Spleen (tissue), 11 donors: ENCODE measurements around the gene TBPL1. TPM values are rescaled to one million over a fixed set of nuclear protein-coding genes. Genes with fewer than 3 reads are reported as not detected.

Source experiments
- DNase-seq: peaks from one replicate; pipeline ENCODE4 v3.0.0-alpha.2; 2020
- H3K27ac ChIP-seq, 8 donors: fragments of 200-600 bp; sonication (generic) in 7 of 8; 1 replicate in 4 of 8; 2 replicates in 4 of 8; pipeline versions ENCODE4 v1.5.0 to v1.8.0; 2016 to 2021; ENCODE audit warnings: inconsistent platforms in 4 of 8, mild to moderate bottlenecking in 4 of 8, moderate library complexity in 1 of 8
- H3K27me3 ChIP-seq, 7 donors: fragments of 200-600 bp; sonication (generic) in 6 of 7; replicated peaks in 1 of 7; 1 replicate in 4 of 7; 2 replicates in 3 of 7; pipeline versions ENCODE4 v1.5.0 to v1.8.0; 2016 to 2021; ENCODE audit warnings: inconsistent platforms in 3 of 7, mild to moderate bottlenecking in 1 of 7
- H3K36me3 ChIP-seq, 6 donors: fragments of 200-600 bp; sonication (generic) in 5 of 6; 1 replicate in 4 of 6; 2 replicates in 2 of 6; pipeline versions ENCODE4 v1.5.0 to v1.8.0; 2016 to 2021; ENCODE audit warnings: inconsistent platforms in 2 of 6
- H3K4me1 ChIP-seq, 6 donors: fragments of 200-600 bp; sonication (generic) in 5 of 6; 1 replicate in 3 of 6; 2 replicates in 3 of 6; pipeline versions ENCODE4 v1.5.0 to v1.8.0; 2016 to 2021; ENCODE audit warnings: inconsistent platforms in 3 of 6
- H3K4me3 ChIP-seq, 8 donors: fragments of 200-600 bp; sonication (generic) in 7 of 8; 1 replicate in 4 of 8; 2 replicates in 4 of 8; pipeline versions ENCODE4 v1.5.0 to v1.8.0; 2016 to 2021; ENCODE audit warnings: inconsistent platforms in 4 of 8, mild to moderate bottlenecking in 4 of 8, moderate library complexity in 2 of 8
- H3K9me3 ChIP-seq, 8 donors: fragments of 200-600 bp; sonication (generic) in 7 of 8; 1 replicate in 4 of 8; 2 replicates in 4 of 8; pipeline versions ENCODE4 v1.5.0 to v1.8.0; 2016 to 2021; ENCODE audit warnings: inconsistent platforms in 4 of 8
- POLR2A ChIP-seq, 3 donors: fragments of 450-650 bp; IDR thresholded peaks; one replicate each; pipeline ENCODE4 v1.5.1; 2017; ENCODE audit warnings: antibody characterized with exemption in 3 of 3, mild to moderate bottlenecking in 1 of 3
- POLR2AphosphoS5 ChIP-seq, 3 donors: sonication (generic); formaldehyde crosslinking; IDR thresholded peaks; one replicate each; pipeline ENCODE4 v1.5.1; 2017; ENCODE audit warnings: antibody characterized with exemption in 3 of 3
- WGBS, 5 donors: extraction: QIAGEN DNeasy Blood & Tissue Kit in 3 of 5; methylation state at CpG; one replicate each; pipeline versions ENCODE4 v1.1.5 to v1.1.7; 2013 to 2018; 5-methylcytosine and 5-hydroxymethylcytosine counted together
- intact Hi-C: fragments of 100-400 bp; cut with DNase I; formaldehyde crosslinking; loops from one replicate; pipeline ENCODE4 v1.15.0; 2023; ENCODE audit warnings: low total_unique reads
- polyA plus RNA-seq, 3 donors: library from polyadenylated mRNA; stranded (reverse); fragments of 200-250 nt; gene quantifications; one replicate each; pipeline ENCODE4 v1.2.1, GENCODE V29; 2013
- total RNA-seq, 7 donors: library from RNA; depleted of rRNA in 3 of 7; stranded (reverse); fragments of >200 nt in 3 of 7; fragmentation: NEBNext Ultra II Directional in 4 of 7; extraction: Animal tissue kit (Norgen Biotek cat#: 25700) in 4 of 7; gene quantifications; one replicate each; pipeline versions ENCODE4 v1.1.0 to v1.2.1, GENCODE V29; 2016 to 2021
- TF ChIP-seq, protein P1 (sequence below), 11 experiments: fragments of 200-600 bp in 7 of 11; fragments of 450-650 bp in 4 of 11; sonication (generic) in 4 of 11; IDR thresholded peaks in 8 of 11; conservative IDR thresholded peaks in 3 of 11; 1 replicate in 7 of 11; 2 replicates in 4 of 11; pipeline versions ENCODE4 v1.4.0 to v1.8.0; 2016 to 2021; ENCODE audit warnings: antibody characterized with exemption in 11 of 11, inconsistent platforms in 4 of 11, mild to moderate bottlenecking in 1 of 11
- donor health status: healthy with polysubstance abuse.
- donor health status: DM: no; HTN: no; CAD: no; lungs with moderate emphysema.
- donor health status: DM: no; HTN: no; CAD: no.
- donor health status: Bipolar disorder and iron deficiency.
- donor health status: healthy.
- donor health status: DM: no; HTN: no; CAD: no.
- donor health status: DM: yes; HTN: yes; CAD: no.

The TBPL1 gene
- total and polyA plus RNA-seq, 10 donors = 17.0 to 33.3 (median 27.6) TPM

DNA sequence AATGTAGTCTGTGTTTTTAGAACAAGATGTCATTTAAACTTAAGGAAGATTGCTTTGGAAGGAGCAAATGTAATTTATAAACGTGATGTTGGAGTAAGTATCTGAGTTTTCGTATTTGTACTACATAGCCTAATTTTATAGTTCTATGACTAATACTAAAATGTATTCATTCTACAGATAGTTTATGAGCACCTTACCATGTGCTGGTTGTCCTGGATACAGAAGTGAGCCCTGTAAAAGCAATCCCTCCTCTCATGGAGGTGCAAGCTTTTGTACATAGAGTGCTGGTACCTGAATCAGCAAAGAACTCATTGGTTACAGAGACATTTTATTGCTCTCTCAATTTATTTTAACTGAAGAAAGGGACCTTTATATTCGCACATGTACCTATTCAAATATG, 27.1 kb downstream of the TBPL1 start:
- H3K27ac ChIP-seq = no peak overlapping the region
- peaks cover 0 to 26% (median 5%) of the 10 kb centered on the region in 6 donors for H3K4me1 ChIP-seq
- H3K36me3 ChIP-seq = peaks cover 0 to 52% (median 30%) of the 10 kb centered on the region in 6 donors
- H3K27me3 ChIP-seq = no peaks in the 10 kb centered on the region
- no peak overlapping the region for H3K4me3 ChIP-seq
- intact Hi-C loops = no loop called here
- DNase-seq = no peak
- TF ChIP-seq POLR2AphosphoS5 (IDR thresholded peaks at IDR 0.05) = no peak
- TF ChIP-seq, protein P1, sequence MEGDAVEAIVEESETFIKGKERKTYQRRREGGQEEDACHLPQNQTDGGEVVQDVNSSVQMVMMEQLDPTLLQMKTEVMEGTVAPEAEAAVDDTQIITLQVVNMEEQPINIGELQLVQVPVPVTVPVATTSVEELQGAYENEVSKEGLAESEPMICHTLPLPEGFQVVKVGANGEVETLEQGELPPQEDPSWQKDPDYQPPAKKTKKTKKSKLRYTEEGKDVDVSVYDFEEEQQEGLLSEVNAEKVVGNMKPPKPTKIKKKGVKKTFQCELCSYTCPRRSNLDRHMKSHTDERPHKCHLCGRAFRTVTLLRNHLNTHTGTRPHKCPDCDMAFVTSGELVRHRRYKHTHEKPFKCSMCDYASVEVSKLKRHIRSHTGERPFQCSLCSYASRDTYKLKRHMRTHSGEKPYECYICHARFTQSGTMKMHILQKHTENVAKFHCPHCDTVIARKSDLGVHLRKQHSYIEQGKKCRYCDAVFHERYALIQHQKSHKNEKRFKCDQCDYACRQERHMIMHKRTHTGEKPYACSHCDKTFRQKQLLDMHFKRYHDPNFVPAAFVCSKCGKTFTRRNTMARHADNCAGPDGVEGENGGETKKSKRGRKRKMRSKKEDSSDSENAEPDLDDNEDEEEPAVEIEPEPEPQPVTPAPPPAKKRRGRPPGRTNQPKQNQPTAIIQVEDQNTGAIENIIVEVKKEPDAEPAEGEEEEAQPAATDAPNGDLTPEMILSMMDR (IDR thresholded peaks at IDR 0.05 in 8 of 11, conservative IDR thresholded peaks at IDR 0.05 in 3 of 11) = no peak
- TF ChIP-seq POLR2A (IDR thresholded peaks at IDR 0.05) = no peak
- no peaks in the 10 kb centered on the region for H3K9me3 ChIP-seq
- WGBS, 5 donors = 92 to 98% (median 95%) methylated on average over 3 of the region's 3 CpGs

DNA sequence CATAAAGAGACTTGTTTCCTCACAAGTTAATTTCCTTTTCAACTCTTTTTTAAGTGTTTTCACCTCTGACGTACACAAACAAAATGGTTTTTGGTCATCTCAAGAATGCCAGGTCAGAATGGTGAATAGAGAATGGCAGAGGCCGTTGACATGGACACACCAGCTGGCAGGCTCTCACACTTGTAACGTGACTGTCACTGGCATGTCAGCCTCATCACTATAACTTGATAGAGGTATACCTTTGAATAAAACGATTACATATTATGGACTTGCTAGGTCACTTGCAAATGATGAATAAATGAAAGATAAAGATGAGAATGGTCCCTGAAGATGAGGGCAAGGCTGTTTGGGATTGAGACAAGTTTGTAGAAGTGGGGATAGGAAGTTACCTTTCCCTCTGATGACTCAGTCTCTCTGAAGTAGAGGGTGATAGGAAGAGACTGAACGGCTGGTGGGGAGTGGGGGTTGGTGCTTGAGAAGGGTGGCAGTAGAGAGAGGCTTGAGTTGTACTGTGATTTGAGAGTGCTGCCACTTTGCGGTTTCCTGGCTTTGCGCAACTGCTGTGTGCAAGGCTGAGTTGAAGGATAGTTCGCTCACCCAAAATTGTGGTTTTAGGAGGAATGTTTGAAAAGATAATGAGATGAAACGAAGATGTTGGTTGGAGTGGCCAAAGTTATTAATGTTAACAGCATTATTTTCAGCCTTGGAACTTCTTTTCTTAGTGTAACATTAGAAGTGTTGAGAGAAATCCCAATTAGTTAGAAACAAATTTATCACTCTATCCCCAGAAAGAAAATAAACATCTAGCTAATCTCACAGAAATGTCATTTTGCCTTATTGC, 30.3 kb downstream of the TBPL1 start:
- Histone ChIP-seq H3K9me3 (no peaks in the 10 kb centered on the region), H3K36me3 (peaks cover 0 to 82% (median 49%) of the 10 kb centered on the region in 6 donors), H3K27ac (no peak overlapping the region), H3K4me1 (peaks cover 0 to 18% (median 3%) of the 10 kb centered on the region in 6 donors), H3K27me3 (no peaks in the 10 kb centered on the region), H3K4me3 (no peak overlapping the region)
- TF ChIP-seq, protein P1 (IDR thresholded peaks at IDR 0.05 in 8 of 11, conservative IDR thresholded peaks at IDR 0.05 in 3 of 11) = peak in 1 of 11 experiments; percentile 20
- TF ChIP-seq POLR2A (IDR thresholded peaks at IDR 0.05) = no peak
- TF ChIP-seq POLR2AphosphoS5 (IDR thresholded peaks at IDR 0.05) = no peak
- no peak for DNase-seq
- WGBS, 5 donors = 43 to 56% (median 47%) methylated on average over 9 of the region's 9 CpGs
- intact Hi-C loops = no loop called here

DNA sequence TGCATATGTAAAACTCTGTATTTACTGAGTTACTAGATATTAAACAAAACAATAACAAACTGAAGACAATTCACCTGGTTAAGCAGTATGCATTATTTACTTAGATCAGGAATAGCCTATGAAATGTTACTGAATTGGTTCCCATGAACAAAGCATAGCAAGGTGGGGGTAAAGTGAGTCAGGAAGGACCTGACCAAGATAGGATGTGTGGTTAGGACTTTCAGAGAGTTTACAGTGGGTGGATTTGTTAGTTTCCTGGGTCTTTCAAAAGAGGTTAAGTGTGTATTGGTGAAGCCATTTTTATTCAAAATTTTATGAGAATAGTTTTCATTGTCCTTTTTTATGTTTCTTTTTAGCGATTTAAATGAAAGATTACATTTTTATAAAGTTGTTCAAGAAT, 32.9 kb downstream of the TBPL1 start:
- H3K9me3 ChIP-seq = no peaks in the 10 kb centered on the region
- DNase-seq = no peak
- H3K4me3 ChIP-seq = no peak overlapping the region
- H3K4me1 ChIP-seq = peaks cover 0 to 13% (median 0%) of the 10 kb centered on the region in 6 donors
- intact Hi-C loops = no loop called here
- H3K27me3 ChIP-seq = no peaks in the 10 kb centered on the region
- peaks cover 0 to 96% (median 46%) of the 10 kb centered on the region in 6 donors for H3K36me3 ChIP-seq
- H3K27ac ChIP-seq = no peak overlapping the region
- TF ChIP-seq POLR2A (IDR thresholded peaks at IDR 0.05) (no peak), POLR2AphosphoS5 (IDR thresholded peaks at IDR 0.05) (no peak)
- TF ChIP-seq, protein P1 (IDR thresholded peaks at IDR 0.05 in 8 of 11, conservative IDR thresholded peaks at IDR 0.05 in 3 of 11) = no peak
- 94 to 100% (median 97%) methylated on average over 1 of the region's 1 CpG for WGBS, 5 donors

DNA sequence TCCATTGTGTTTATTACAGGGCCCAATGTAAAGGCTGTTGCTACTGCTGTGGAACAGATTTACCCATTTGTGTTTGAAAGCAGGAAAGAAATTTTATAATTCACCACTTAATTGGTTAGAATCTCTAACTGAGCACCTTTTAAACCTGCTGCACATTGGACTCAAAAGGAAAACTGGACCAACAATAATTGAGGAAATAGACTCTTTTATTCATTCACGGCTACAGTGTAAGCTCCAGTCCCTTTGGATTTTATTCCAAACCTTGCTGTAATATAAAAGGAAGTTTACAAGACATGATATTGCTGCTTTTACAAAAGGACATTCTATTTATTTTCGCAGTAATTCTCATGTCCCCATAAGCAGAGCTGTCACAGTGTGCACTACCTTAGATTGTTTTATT, 33.9 kb downstream of the TBPL1 start:
- WGBS, 5 donors = 83 to 92% (median 90%) methylated on average over 2 of the region's 2 CpGs
- DNase-seq = no peak
- Histone ChIP-seq H3K27ac (no peak overlapping the region), H3K9me3 (no peaks in the 10 kb centered on the region), H3K36me3 (peaks cover 0 to 93% (median 40%) of the 10 kb centered on the region in 6 donors), H3K27me3 (no peaks in the 10 kb centered on the region), H3K4me1 (peaks cover 0 to 13% (median 0%) of the 10 kb centered on the region in 6 donors), H3K4me3 (no peak overlapping the region)
- TF ChIP-seq, protein P1 (IDR thresholded peaks at IDR 0.05 in 8 of 11, conservative IDR thresholded peaks at IDR 0.05 in 3 of 11) = no peak
- TF ChIP-seq POLR2A (IDR thresholded peaks at IDR 0.05) = no peak
- TF ChIP-seq POLR2AphosphoS5 (IDR thresholded peaks at IDR 0.05) = no peak
- intact Hi-C loops = no loop called here
